Mesothelial cell of epicardium (in vitro differentiated cells): ENCODE measurements around the gene S100A6. TPM values are rescaled to one million over a fixed set of nuclear protein-coding genes. Genes with fewer than 3 reads are reported as not detected.
"Not testable (repeated sequence)": the region's sequence is repeated elsewhere in the genome, so short reads cannot be mapped to it uniquely, and the experiment has no call there.

Source experiments
- DNase-seq, 2 experiments: peaks; one replicate each; pipeline ENCODE4 v3.0.0; 2021; ENCODE audit warnings: low spot score in 2 of 2; ENCODE audit not compliant: unreplicated experiment in 2 of 2
- H3K27ac Mint-ChIP-seq: 2 replicates; pipeline ENCODE4 v1.8.0; 2021; ENCODE audit warnings: mixed read lengths
- H3K27me3 Mint-ChIP-seq: 2 replicates; pipeline ENCODE4 v1.8.0; 2021; ENCODE audit warnings: low read depth, mixed read lengths
- H3K36me3 Mint-ChIP-seq: 2 replicates; pipeline ENCODE4 v1.8.0; 2021; ENCODE audit warnings: mixed read lengths
- H3K4me1 Mint-ChIP-seq: 2 replicates; pipeline ENCODE4 v1.8.0; 2021; ENCODE audit warnings: mixed read lengths
- H3K4me3 Mint-ChIP-seq: 2 replicates; pipeline ENCODE4 v1.8.0; 2021; ENCODE audit warnings: mild to moderate bottlenecking, moderate library complexity, mixed read lengths
- H3K9me3 Mint-ChIP-seq: 2 replicates; pipeline ENCODE4 v1.8.0; 2021; ENCODE audit warnings: mixed read lengths
- CTCF ChIP-seq: fragments of 200-600 bp; sonication (generic); IDR thresholded peaks from one replicate; pipeline ENCODE4 v1.5.0; 2021; ENCODE audit warnings: antibody characterized with exemption; ENCODE audit not compliant: unreplicated experiment
- total RNA-seq: library from RNA; stranded (reverse); gene quantifications from 3 replicates; pipeline ENCODE4 v1.2.1, GENCODE V29; 2021

The S100A6 gene
- total RNA-seq, 1 donor from 2014 or later: 3.9 TPM

- DNase-seq: no peak
- Mint-ChIP-seq H3K27ac (peak overlapping the region; percentile 62), H3K36me3 (no peaks in the 10 kb centered on the region), H3K27me3 (no peaks in the 10 kb centered on the region), H3K4me1 (peaks cover 18% of the 10 kb centered on the region), H3K4me3 (no peak overlapping the region), H3K9me3 (no peaks in the 10 kb centered on the region)
- no peak for TF ChIP-seq CTCF
Observed at GRCh38 chr1:153578490-153578889, 42.7 kb upstream of the S100A6 start.

GRCh38 chr1:153577624-153578051, 41.8 kb upstream of the S100A6 start:
- no peaks in the 10 kb centered on the region for H3K36me3 Mint-ChIP-seq
- H3K4me1 Mint-ChIP-seq: peaks cover 20% of the 10 kb centered on the region
- H3K4me3 Mint-ChIP-seq: no peak overlapping the region
- H3K27me3 Mint-ChIP-seq: no peaks in the 10 kb centered on the region
- peak overlapping the region; percentile 13 for H3K27ac Mint-ChIP-seq
- DNase-seq: no peak
- no peak for TF ChIP-seq CTCF
- no peaks in the 10 kb centered on the region for H3K9me3 Mint-ChIP-seq

GRCh38 chr1:153577138-153577537, 41.3 kb upstream of the S100A6 start:
- no peak for TF ChIP-seq CTCF
- DNase-seq: no peak
- H3K27ac Mint-ChIP-seq: no peak overlapping the region
- no peaks in the 10 kb centered on the region for H3K27me3 Mint-ChIP-seq
- peaks cover 20% of the 10 kb centered on the region for H3K4me1 Mint-ChIP-seq
- H3K4me3 Mint-ChIP-seq: no peak overlapping the region
- no peaks in the 10 kb centered on the region for H3K36me3 Mint-ChIP-seq
- H3K9me3 Mint-ChIP-seq: no peaks in the 10 kb centered on the region

GRCh38 chr1:153575497-153575896, 39.7 kb upstream of the S100A6 start:
- H3K4me3 Mint-ChIP-seq, H3K27ac Mint-ChIP-seq, H3K27me3 Mint-ChIP-seq, H3K36me3 Mint-ChIP-seq, DNase-seq, H3K9me3 Mint-ChIP-seq: not testable (repeated sequence)
- peaks cover 20% of the 10 kb centered on the region for H3K4me1 Mint-ChIP-seq

- H3K4me3 Mint-ChIP-seq, H3K27ac Mint-ChIP-seq, H3K36me3 Mint-ChIP-seq, H3K27me3 Mint-ChIP-seq, H3K9me3 Mint-ChIP-seq, DNase-seq: not testable (repeated sequence)
- H3K4me1 Mint-ChIP-seq: peaks cover 20% of the 10 kb centered on the region
Observed at GRCh38 chr1:153575081-153575491, 39.3 kb upstream of the S100A6 start.

- Mint-ChIP-seq H3K4me3 (no peak overlapping the region), H3K36me3 (no peaks in the 10 kb centered on the region), H3K27me3 (no peaks in the 10 kb centered on the region), H3K27ac (no peak overlapping the region), H3K4me1 (peaks cover 23% of the 10 kb centered on the region), H3K9me3 (no peaks in the 10 kb centered on the region)
- TF ChIP-seq CTCF: no peak
- no peak for DNase-seq
Observed at GRCh38 chr1:153573351-153573750, 37.6 kb upstream of the S100A6 start.

- TF ChIP-seq CTCF: no peak
- Mint-ChIP-seq H3K27me3 (no peaks in the 10 kb centered on the region), H3K4me1 (peaks cover 23% of the 10 kb centered on the region), H3K36me3 (no peaks in the 10 kb centered on the region), H3K4me3 (no peak overlapping the region), H3K9me3 (no peaks in the 10 kb centered on the region), H3K27ac (no peak overlapping the region)
- DNase-seq: no peak
Observed at GRCh38 chr1:153572569-153573015, 36.8 kb upstream of the S100A6 start.
